GM08714 (cell line): ENCODE data around the gene MMAB.

Source experiments
- H3K4me3 ChIP-seq: fragments of 200-500 bp; sonication (Bioruptor generic); 2 replicates; pipeline ENCODE4 v1.5.1; 2014; ENCODE audit warnings: mild to moderate bottlenecking, low read length, inconsistent platforms
- ZNF274 ChIP-seq: IDR thresholded peaks from 2 replicates; pipeline ENCODE4 v1.6.1; 2012; ENCODE audit warnings: mild to moderate bottlenecking, low read depth, low read length

The MMAB gene

GRCh38 chr12:109563291-109564284 is 9.7 kb downstream of the MMAB start:
- no peak for TF ChIP-seq ZNF274
- no peak overlapping the region for H3K4me3 ChIP-seq

- H3K4me3 ChIP-seq, result no peak overlapping the region
Measured at GRCh38 chr12:109562871-109563270, 10.4 kb downstream of the MMAB start.

GRCh38 chr12:109561711-109562030 is 11.6 kb downstream of the MMAB start:
- TF ChIP-seq ZNF274, result no peak
- no peak overlapping the region for H3K4me3 ChIP-seq

More at GRCh38 chr12:109562871-109563270, 10.4 kb downstream of the MMAB start:
- TF ChIP-seq ZNF274, result no peak

- TF ChIP-seq ZNF274, result no peak
- no peak overlapping the region for H3K4me3 ChIP-seq
Measured at GRCh38 chr12:109560867-109561710, 12.2 kb downstream of the MMAB start.

GRCh38 chr12:109559601-109560000 is 13.7 kb downstream of the MMAB start:
- TF ChIP-seq ZNF274, result no peak
- H3K4me3 ChIP-seq, result no peak overlapping the region

GRCh38 chr12:109559200-109559505 is 14.2 kb downstream of the MMAB start:
- H3K4me3 ChIP-seq, result no peak overlapping the region
- TF ChIP-seq ZNF274, result no peak

- H3K4me3 ChIP-seq, result no peak overlapping the region
- no peak for TF ChIP-seq ZNF274
Measured at GRCh38 chr12:109558374-109559199, 14.7 kb downstream of the MMAB start.

- TF ChIP-seq ZNF274, result no peak
- no peak overlapping the region for H3K4me3 ChIP-seq
Measured at GRCh38 chr12:109557805-109558204, 15.5 kb downstream of the MMAB start.

- no peak overlapping the region for H3K4me3 ChIP-seq
- TF ChIP-seq ZNF274, result no peak
Measured at GRCh38 chr12:109557200-109557599, 16.1 kb downstream of the MMAB start.

- TF ChIP-seq ZNF274, result no peak
- no peak overlapping the region for H3K4me3 ChIP-seq
Measured at GRCh38 chr12:109555431-109556315, 17.6 kb downstream of the MMAB start.

GRCh38 chr12:109554761-109555160 is 18.5 kb downstream of the MMAB start:
- TF ChIP-seq ZNF274, result no peak
- no peak overlapping the region for H3K4me3 ChIP-seq

- TF ChIP-seq ZNF274, result no peak
- no peak overlapping the region for H3K4me3 ChIP-seq
Measured at GRCh38 chr12:109553906-109554500, 19.3 kb downstream of the MMAB start.

GRCh38 chr12:109553483-109553882 is 19.8 kb downstream of the MMAB start:
- H3K4me3 ChIP-seq, result no peak overlapping the region
- TF ChIP-seq ZNF274, result no peak

- no peak for TF ChIP-seq ZNF274
- no peak overlapping the region for H3K4me3 ChIP-seq
Measured at GRCh38 chr12:109552971-109553370, 20.3 kb downstream of the MMAB start.
